Activated T-cell treated with anti-CD3 and anti-CD28 coated beads, Interleukin-2, amount 50 U/mL, for 72 hours (primary cell): ENCODE results near the gene TMEM120A. TPM values are rescaled to one million over a fixed set of nuclear protein-coding genes. Genes with fewer than 3 reads are reported as not detected.
A peak's percentile ranks its signal among the peaks of the same experiment; 100 is the strongest.
"Not testable (repeated sequence)": the region's sequence is repeated elsewhere in the genome, so short reads cannot be mapped to it uniquely, and the experiment has no call there.

Experiments used
- ATAC-seq, 2 donors: fragments of 150-1000 bp; cut with Tn5 transposase; replicated peaks in 1 of 2; 2 replicates each; pipeline ENCODE4 v1.10.0; 2021; ENCODE audit warnings: moderate library complexity in 2 of 2, mild to moderate bottlenecking in 1 of 2
- DNase-seq, 2 donors: peaks; one replicate each; pipeline ENCODE4 v3.0.0; 2021 to 2022; ENCODE audit warnings: mixed read lengths in 1 of 2
- H3K27ac Mint-ChIP-seq: one replicate; pipeline ENCODE4 v1.8.0; 2022; ENCODE audit warnings: mild to moderate bottlenecking, moderate library complexity, mixed read lengths
- H3K27me3 Mint-ChIP-seq: one replicate; pipeline ENCODE4 v1.8.0; 2022; ENCODE audit warnings: low read depth, mixed read lengths
- H3K36me3 Mint-ChIP-seq, 2 donors: one replicate each; pipeline ENCODE4 v1.8.0; 2022; ENCODE audit warnings: mixed read lengths in 2 of 2, mild to moderate bottlenecking in 1 of 2; ENCODE audit not compliant: insufficient read depth in 2 of 2
- H3K4me1 Mint-ChIP-seq: one replicate; pipeline ENCODE4 v1.8.0; 2022; ENCODE audit warnings: low read depth, mixed read lengths
- H3K4me3 Mint-ChIP-seq, 2 donors: one replicate each; pipeline ENCODE4 v1.8.0; 2022; ENCODE audit warnings: mild to moderate bottlenecking in 2 of 2, mixed read lengths in 2 of 2, moderate library complexity in 2 of 2
- H3K9me3 Mint-ChIP-seq, 2 donors: one replicate each; pipeline ENCODE4 v1.8.0; 2022; ENCODE audit warnings: mixed read lengths in 2 of 2
- total RNA-seq, 2 donors: library from RNA; stranded (reverse); gene quantifications; one replicate each; pipeline ENCODE4 v1.2.3, GENCODE V29; 2022

The TMEM120A gene
- total RNA-seq, result 10 to 100 TPM; 23.5 to 25.4 TPM

DNA sequence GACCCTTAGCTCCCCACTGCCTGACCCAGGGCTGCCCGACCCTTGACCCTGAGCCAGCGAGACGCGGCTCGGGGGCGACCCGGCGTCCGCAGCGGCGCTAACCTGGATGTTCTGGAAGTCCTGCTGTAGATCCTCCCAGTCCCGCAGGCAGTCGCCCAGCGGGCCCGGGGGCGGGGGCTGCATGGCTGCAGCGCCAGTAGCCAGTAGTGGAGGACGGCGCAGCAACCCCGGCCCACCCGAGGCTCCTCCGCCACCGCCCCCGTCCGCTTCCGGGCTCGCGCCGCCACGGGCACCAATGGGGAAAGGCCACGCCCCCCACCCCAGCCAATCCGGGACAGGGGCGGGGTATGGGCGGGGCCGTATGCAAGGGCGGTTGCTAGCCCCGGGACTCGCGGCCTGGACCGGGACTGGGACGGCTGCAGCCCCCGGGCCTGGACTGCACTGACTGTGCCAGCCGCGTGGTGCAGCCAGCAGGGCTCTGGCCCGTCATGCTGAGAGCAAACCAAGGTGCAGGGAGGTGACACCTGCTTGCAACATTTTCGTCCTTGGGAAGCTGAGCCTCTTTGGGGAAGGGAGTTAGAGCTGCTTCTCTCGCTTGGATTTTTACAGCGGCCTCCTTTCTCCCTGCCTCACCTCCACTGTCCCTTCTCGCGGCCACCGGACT is at the start of gene TMEM120A:
Gene TMEM120A, minus strand, starts transcription at position 208 of the 664 bp plus-strand sequence. Its CDS starts 25 bp downstream, at position 183.
- ATAC-seq, result peak; percentile 97 to 98
- Mint-ChIP-seq H3K4me3 (peak within 1 kb of the TSS; percentile 82 to 83), H3K36me3 (peaks cover 0 to 3% of the 10 kb centered on the region in 2 donors), H3K27me3 (no peaks in the 10 kb centered on the region), H3K27ac (no peak within 1 kb of the TSS), H3K4me1 (peaks cover 25% of the 10 kb centered on the region), H3K9me3 (no peaks in the 10 kb centered on the region)
- DNase-seq, result peak; percentile 97 to 98

DNA sequence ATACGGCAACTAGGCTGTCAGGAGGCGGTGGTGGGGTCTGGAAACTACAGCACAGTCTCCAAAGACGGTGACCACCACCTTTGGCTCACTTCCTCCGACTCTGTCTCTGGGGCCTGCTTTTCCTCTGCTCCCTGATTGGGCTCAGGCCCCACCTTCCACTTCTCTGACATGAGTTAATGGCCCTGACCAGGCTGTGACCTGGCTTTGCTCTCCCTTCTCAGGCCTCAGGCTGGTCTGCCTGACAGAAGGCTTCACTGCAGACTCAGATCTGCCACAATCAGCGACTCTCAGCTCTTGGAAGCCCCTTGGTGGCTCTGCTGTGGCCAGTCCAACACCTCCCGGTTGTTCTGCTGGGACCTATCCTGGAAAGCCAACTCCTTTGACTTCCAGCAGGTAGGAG is 45.7 kb upstream of the TMEM120A start:
- H3K9me3 Mint-ChIP-seq, result no peaks in the 10 kb centered on the region
- ATAC-seq, result no peak

GRCh38 chr7:76037310-76037709 is 42.9 kb upstream of the TMEM120A start:
- Mint-ChIP-seq H3K27ac (no peak overlapping the region), H3K4me1 (peaks cover 7% of the 10 kb centered on the region), H3K9me3 (no peaks in the 10 kb centered on the region), H3K36me3 (no peaks in the 10 kb centered on the region), H3K27me3 (no peaks in the 10 kb centered on the region), H3K4me3 (no peak overlapping the region)
- ATAC-seq, result no peak
- DNase-seq, result no peak

More for the DNA sequence above, 45.7 kb upstream of the TMEM120A start:
- peaks cover 0 to 2% of the 10 kb centered on the region in 2 donors for H3K36me3 Mint-ChIP-seq
- H3K4me3 Mint-ChIP-seq, result no peak overlapping the region
- H3K4me1 Mint-ChIP-seq, result peaks cover 6% of the 10 kb centered on the region
- H3K27ac Mint-ChIP-seq, result peak overlapping the region; percentile 44
- DNase-seq, result no peak
- no peaks in the 10 kb centered on the region for H3K27me3 Mint-ChIP-seq

GRCh38 chr7:76031964-76032363 is 37.6 kb upstream of the TMEM120A start:
- no peaks in the 10 kb centered on the region for H3K36me3 Mint-ChIP-seq
- peaks cover 7% of the 10 kb centered on the region for H3K4me1 Mint-ChIP-seq
- no peaks in the 10 kb centered on the region for H3K9me3 Mint-ChIP-seq
- no peak overlapping the region for H3K4me3 Mint-ChIP-seq
- no peaks in the 10 kb centered on the region for H3K27me3 Mint-ChIP-seq
- ATAC-seq, result no peak
- DNase-seq, result no peak
- H3K27ac Mint-ChIP-seq, result no peak overlapping the region

DNA sequence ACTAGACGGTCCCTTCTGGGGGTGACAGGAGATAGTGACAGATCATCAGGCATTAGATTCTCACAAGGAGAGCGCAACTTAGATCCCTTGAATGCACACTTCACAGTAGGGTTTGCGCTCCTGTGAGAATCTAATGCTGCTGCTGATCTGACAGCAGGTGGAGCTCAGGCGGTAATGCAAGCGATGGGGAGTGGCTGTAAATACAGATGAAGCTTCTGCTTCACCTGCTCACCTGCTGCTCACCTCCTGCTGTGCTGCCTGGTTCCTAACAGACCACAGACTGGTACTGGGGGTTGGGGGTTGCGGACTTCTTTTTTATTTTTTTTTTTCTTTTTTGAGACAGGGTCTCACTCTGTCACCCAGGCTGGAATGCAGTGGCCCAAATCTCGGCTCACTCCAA is 35.3 kb upstream of the TMEM120A start:
- DNase-seq, H3K36me3 Mint-ChIP-seq, H3K27me3 Mint-ChIP-seq, H3K9me3 Mint-ChIP-seq, H3K27ac Mint-ChIP-seq, H3K4me3 Mint-ChIP-seq, ATAC-seq, H3K4me1 Mint-ChIP-seq: not testable (repeated sequence)

- peaks cover 10% of the 10 kb centered on the region for H3K4me1 Mint-ChIP-seq
- no peak overlapping the region for H3K27ac Mint-ChIP-seq
- H3K36me3 Mint-ChIP-seq, result peaks cover 6 to 12% of the 10 kb centered on the region in 2 donors
- DNase-seq, result no peak
- no peak overlapping the region for H3K4me3 Mint-ChIP-seq
- ATAC-seq, result no peak
- no peaks in the 10 kb centered on the region for H3K9me3 Mint-ChIP-seq
- no peaks in the 10 kb centered on the region for H3K27me3 Mint-ChIP-seq
These were observed 28.6 kb upstream of the TMEM120A start for GRCh38 chr7:76023002-76023401.

- no peak overlapping the region for H3K4me3 Mint-ChIP-seq
- no peak for ATAC-seq
- H3K4me1 Mint-ChIP-seq, result peaks cover 10% of the 10 kb centered on the region
- no peak for DNase-seq
- no peaks in the 10 kb centered on the region for H3K9me3 Mint-ChIP-seq
- peaks cover 6 to 12% of the 10 kb centered on the region in 2 donors for H3K36me3 Mint-ChIP-seq
- H3K27ac Mint-ChIP-seq, result no peak overlapping the region
- H3K27me3 Mint-ChIP-seq, result no peaks in the 10 kb centered on the region
These were observed 27.8 kb upstream of the TMEM120A start for GRCh38 chr7:76022026-76022780.

DNA sequence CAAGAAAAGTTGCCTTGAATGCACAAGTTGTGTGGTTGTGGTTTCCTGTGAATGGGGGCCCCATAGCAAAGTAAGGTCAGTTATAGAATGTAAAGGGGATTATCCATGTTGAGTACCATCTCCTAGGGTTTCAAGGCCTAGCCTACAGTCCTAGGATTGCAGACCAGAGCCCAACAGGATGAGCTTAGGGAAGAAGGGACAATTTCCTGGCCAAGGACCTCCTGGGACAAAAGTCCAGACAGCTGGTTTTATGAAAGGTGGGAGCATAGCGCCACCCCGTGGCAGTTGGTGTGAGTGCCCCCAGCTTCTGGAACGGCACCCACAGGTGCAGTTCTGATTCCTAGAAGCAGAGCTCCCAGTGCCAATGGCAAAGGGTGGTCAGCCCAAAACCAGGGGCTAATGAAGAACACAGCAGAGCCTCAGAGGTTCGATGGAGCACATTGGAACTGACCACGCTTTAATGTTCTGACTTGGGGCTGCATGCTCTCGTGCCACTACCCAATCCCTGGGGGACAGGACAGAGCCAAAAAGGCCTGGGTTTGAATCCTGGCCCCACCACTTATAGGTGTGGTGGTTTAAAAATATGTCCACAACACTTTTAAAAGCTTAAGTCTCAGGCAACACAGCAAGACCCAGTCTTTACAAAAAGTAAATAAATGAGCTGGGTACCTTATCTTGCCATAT is 25.8 kb upstream of the TMEM120A start:
- H3K27ac Mint-ChIP-seq, result no peak overlapping the region
- H3K27me3 Mint-ChIP-seq, result no peaks in the 10 kb centered on the region
- peak; percentile 64 to 70 for ATAC-seq

GRCh38 chr7:76018520-76018919 is 24.1 kb upstream of the TMEM120A start:
- H3K36me3 Mint-ChIP-seq, result peaks cover 7 to 10% of the 10 kb centered on the region in 2 donors
- not testable (repeated sequence) for H3K9me3 Mint-ChIP-seq, DNase-seq, ATAC-seq, H3K4me3 Mint-ChIP-seq, H3K27ac Mint-ChIP-seq, H3K27me3 Mint-ChIP-seq
- H3K4me1 Mint-ChIP-seq, result peaks cover 10% of the 10 kb centered on the region

More for the DNA sequence above, 25.8 kb upstream of the TMEM120A start:
- peak; percentile 70 to 78 for DNase-seq
- Mint-ChIP-seq H3K4me3 (peak overlapping the region in 1 of 2 donors; percentile 39), H3K4me1 (peaks cover 10% of the 10 kb centered on the region), H3K36me3 (peaks cover 6 to 12% of the 10 kb centered on the region in 2 donors), H3K9me3 (no peaks in the 10 kb centered on the region)

- no peaks in the 10 kb centered on the region for H3K9me3 Mint-ChIP-seq
- H3K27me3 Mint-ChIP-seq, result peaks cover 1% of the 10 kb centered on the region
- peaks cover 14% of the 10 kb centered on the region for H3K4me1 Mint-ChIP-seq
- no peak for ATAC-seq
- DNase-seq, result no peak
- no peak overlapping the region for H3K27ac Mint-ChIP-seq
- H3K4me3 Mint-ChIP-seq, result no peak overlapping the region
- H3K36me3 Mint-ChIP-seq, result peaks cover 6 to 8% of the 10 kb centered on the region in 2 donors
These were observed 22.0 kb upstream of the TMEM120A start for GRCh38 chr7:76016191-76016947.

- Mint-ChIP-seq H3K4me3 (no peak overlapping the region), H3K9me3 (no peaks in the 10 kb centered on the region), H3K4me1 (peaks cover 43% of the 10 kb centered on the region), H3K27me3 (peaks cover 13% of the 10 kb centered on the region), H3K36me3 (peaks cover 3 to 6% of the 10 kb centered on the region in 2 donors), H3K27ac (no peak overlapping the region)
- ATAC-seq (no peak), DNase-seq (no peak)
These were observed 17.1 kb upstream of the TMEM120A start for GRCh38 chr7:76011442-76011861.

DNA sequence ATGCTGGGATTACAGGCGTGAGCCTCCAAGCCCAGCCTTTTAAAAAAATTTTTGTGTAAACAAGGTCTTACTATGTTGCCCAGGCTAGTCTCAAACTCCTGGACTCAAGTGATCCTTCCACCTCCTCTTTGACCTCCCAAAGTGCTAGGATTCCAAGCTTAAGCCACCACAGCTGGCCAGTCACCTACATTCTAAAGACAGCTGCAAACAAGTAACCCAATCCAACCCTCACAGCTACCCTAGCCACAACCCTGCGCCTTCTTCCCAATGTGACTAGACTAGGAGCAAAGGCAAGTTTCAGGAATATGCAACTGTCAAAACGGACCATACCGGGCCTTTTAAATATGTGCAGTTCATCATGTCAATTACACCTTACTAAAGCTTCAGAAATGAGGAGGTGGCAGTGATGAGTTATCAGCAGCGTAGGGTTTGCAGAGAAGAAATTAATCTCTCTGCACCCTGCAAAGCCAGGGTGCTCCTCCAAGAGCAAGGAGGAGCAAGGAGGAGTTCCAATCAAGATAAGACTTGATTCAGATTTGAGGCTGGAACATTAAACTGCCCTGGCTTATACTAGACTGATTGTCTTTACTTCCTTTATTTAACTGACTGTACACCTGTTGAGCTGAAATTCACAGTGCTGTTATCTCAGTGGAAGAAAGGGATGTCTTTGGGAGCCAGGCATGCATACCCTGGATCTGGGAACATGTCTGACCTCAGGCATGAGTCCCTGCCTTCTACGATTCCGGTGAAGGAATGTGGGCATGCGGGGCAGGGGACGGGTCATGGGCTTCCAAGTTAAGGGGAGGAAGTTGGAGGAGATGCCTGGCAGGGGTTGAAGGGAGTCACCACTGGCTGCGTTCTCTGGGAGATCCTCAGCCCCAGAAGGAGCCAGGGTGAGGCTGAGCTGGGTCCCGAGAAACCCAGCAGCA is 15.5 kb upstream of the TMEM120A start:
- H3K27me3 Mint-ChIP-seq, result peaks cover 13% of the 10 kb centered on the region
- peak overlapping the region; percentile 66 to 70 for H3K4me3 Mint-ChIP-seq

More for the DNA sequence above, 15.5 kb upstream of the TMEM120A start:
- peaks cover 43% of the 10 kb centered on the region for H3K4me1 Mint-ChIP-seq
- ATAC-seq (no peak), DNase-seq (no peak)
- H3K36me3 Mint-ChIP-seq, result peaks cover 3 to 10% of the 10 kb centered on the region in 2 donors
- no peak overlapping the region for H3K27ac Mint-ChIP-seq
- H3K9me3 Mint-ChIP-seq, result no peaks in the 10 kb centered on the region
